Type B pancreatic cell (in vitro differentiated cells): ENCODE measurements around the gene NT5DC1. TPM values are rescaled to one million over a fixed set of nuclear protein-coding genes. Genes with fewer than 3 reads are reported as not detected.

Experiments used
- DNase-seq: peaks from one replicate; pipeline ENCODE4 v3.0.0; 2021; ENCODE audit warnings: mixed read lengths; ENCODE audit not compliant: unreplicated experiment; ENCODE audit errors: extremely low spot score
- H3K27ac Mint-ChIP-seq: 2 replicates; pipeline ENCODE4 v1.8.0; 2021; ENCODE audit warnings: mild to moderate bottlenecking, mixed read lengths
- H3K27me3 Mint-ChIP-seq: 2 replicates; pipeline ENCODE4 v1.8.0; 2021; ENCODE audit warnings: mixed read lengths
- H3K36me3 Mint-ChIP-seq: 2 replicates; pipeline ENCODE4 v1.8.0; 2021; ENCODE audit warnings: mixed read lengths
- H3K4me1 Mint-ChIP-seq: one replicate; pipeline ENCODE4 v1.8.0; 2021; ENCODE audit warnings: mixed read lengths; ENCODE audit not compliant: unreplicated experiment
- H3K4me3 Mint-ChIP-seq: 2 replicates; pipeline ENCODE4 v1.8.0; 2021; ENCODE audit warnings: mild to moderate bottlenecking, mixed read lengths
- H3K9me3 Mint-ChIP-seq: 2 replicates; pipeline ENCODE4 v1.8.0; 2021; ENCODE audit warnings: mixed read lengths
- CTCF ChIP-seq: fragments of 200-600 bp; sonication (generic); conservative IDR thresholded peaks from 2 replicates; pipeline ENCODE4 v1.5.0; 2021; ENCODE audit warnings: antibody characterized with exemption, mild to moderate bottlenecking
- total RNA-seq: library from RNA; stranded (reverse); gene quantifications from 2 replicates; pipeline ENCODE4 v1.2.1, GENCODE V29; 2021; ENCODE audit warnings: low replicate concordance

Gene NT5DC1
- total RNA-seq, 1 donor from 2014 or later, result 36.7 TPM

DNA sequence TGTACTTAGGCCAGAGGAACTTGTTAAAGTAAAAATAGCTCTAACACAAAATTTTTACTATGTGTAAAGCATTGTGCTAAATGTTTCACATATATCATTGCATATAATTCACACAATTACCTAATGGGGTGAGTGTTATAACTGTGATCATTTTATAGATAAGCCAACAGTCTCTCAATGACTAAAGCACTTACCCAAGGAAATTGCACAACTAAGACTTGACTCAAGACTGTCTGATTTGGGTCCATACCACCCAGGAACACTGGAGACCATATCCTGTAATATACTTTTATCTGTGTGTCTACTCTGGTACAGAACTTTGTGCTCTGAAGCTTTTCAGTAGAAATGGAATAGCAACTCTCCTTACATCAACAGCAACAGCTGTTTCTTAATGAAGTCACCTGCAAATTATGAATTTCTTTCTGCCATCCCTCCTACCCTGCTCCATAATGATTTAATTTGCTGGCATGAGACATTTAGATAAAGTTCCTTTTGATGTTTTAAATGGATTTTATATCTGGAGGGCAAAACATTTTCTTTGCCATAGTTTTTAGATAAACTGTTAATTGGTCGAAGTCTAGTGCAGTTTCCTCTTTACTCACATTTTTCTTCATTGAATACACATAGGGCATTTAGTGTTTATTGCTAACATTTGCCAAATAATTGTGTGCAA is 105.7 kb downstream of the NT5DC1 start:
- Mint-ChIP-seq H3K27me3 (no peaks in the 10 kb centered on the region), H3K27ac (no peak overlapping the region), H3K36me3 (no peaks in the 10 kb centered on the region), H3K4me3 (no peak overlapping the region), H3K4me1 (peaks cover 12% of the 10 kb centered on the region), H3K9me3 (no peaks in the 10 kb centered on the region)
- DNase-seq, result no peak
- TF ChIP-seq CTCF, result no peak

GRCh38 chr6:116208056-116208785 is 107.6 kb downstream of the NT5DC1 start:
- H3K36me3 Mint-ChIP-seq, result no peaks in the 10 kb centered on the region
- DNase-seq, result no peak
- no peaks in the 10 kb centered on the region for H3K9me3 Mint-ChIP-seq
- H3K27ac Mint-ChIP-seq, result no peak overlapping the region
- TF ChIP-seq CTCF, result no peak
- H3K4me1 Mint-ChIP-seq, result peaks cover 12% of the 10 kb centered on the region
- no peak overlapping the region for H3K4me3 Mint-ChIP-seq
- H3K27me3 Mint-ChIP-seq, result no peaks in the 10 kb centered on the region

DNA sequence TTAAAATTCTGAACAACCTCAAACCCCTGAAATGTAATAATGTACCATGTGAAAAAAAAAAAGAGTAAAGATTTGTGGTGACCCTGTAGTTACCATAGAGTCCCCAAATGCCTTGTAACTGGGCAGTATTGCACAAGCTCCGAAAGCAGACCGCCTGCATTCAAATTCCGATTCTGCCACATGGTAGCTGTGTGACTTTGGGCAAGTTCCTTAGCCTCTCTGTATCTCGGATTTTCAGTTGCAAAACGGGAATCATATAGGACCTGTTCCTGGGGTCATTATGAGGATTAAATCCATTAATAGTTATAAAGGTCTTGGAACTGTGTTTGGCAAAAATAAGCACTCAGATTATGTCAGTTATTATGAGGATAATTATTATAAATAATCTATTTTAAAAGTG is 109.7 kb downstream of the NT5DC1 start:
- no peak overlapping the region for H3K4me3 Mint-ChIP-seq
- no peak for DNase-seq
- H3K4me1 Mint-ChIP-seq, result peaks cover 6% of the 10 kb centered on the region
- H3K27me3 Mint-ChIP-seq, result no peaks in the 10 kb centered on the region
- no peak for TF ChIP-seq CTCF
- H3K27ac Mint-ChIP-seq, result no peak overlapping the region
- no peaks in the 10 kb centered on the region for H3K9me3 Mint-ChIP-seq
- H3K36me3 Mint-ChIP-seq, result no peaks in the 10 kb centered on the region

DNA sequence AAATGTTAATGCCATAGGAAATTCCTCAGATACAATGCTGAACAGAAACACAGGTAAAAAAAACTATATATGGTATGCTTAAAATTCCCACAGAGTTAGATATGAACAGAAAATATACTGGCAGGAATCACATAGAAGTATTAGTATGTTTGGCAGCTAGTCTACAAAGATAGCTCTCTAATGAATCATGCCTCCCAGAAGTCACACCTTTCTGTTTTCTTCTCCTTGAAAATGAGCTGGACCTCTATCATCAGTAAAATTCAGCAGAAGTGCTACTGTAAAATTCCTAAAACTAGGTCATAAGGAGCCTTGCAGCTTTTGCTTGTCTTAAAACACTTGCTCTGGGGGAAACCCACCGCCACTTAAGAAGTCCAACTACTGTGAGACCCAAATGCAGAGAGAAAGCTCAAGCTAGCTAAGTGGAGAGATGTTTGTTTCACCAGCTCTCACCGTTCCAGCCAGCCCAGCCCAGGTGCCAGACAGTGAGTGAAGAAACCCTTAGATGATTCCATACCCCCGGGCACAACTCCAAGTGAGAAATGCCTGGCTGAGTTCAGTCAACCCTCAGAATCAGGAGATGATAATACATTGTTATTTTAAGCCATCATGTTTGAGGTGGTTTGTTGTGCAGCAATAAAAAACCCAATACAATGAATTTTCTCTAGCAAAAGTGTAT is 110.2 kb downstream of the NT5DC1 start:
- no peak overlapping the region for H3K4me3 Mint-ChIP-seq
- no peak overlapping the region for H3K27ac Mint-ChIP-seq
- H3K9me3 Mint-ChIP-seq, result no peaks in the 10 kb centered on the region
- DNase-seq, result no peak
- H3K27me3 Mint-ChIP-seq, result no peaks in the 10 kb centered on the region
- no peaks in the 10 kb centered on the region for H3K36me3 Mint-ChIP-seq
- no peak for TF ChIP-seq CTCF
- H3K4me1 Mint-ChIP-seq, result peaks cover 6% of the 10 kb centered on the region

DNA sequence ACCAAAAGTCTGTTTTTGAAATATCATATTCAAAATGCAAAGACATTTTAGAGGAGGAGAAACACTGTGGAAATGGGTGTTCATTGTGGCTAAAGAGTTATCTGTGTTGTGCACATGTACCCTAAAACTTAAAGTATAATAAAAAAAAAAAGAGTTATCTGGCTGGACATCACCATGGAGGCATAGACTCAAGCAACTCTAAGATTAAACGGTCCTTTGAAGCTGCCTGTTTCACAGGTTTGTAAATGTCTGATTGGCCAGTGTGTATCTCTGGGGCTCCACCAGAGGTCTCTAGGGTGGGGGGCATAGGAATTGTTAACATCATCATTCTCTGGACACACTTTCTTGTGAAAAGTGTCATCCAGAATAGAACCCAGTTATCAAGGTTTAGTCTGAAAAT is 114.0 kb downstream of the NT5DC1 start:
- Mint-ChIP-seq H3K27ac (no peak overlapping the region), H3K9me3 (no peaks in the 10 kb centered on the region), H3K27me3 (no peaks in the 10 kb centered on the region), H3K4me1 (peaks cover 7% of the 10 kb centered on the region), H3K4me3 (no peak overlapping the region), H3K36me3 (no peaks in the 10 kb centered on the region)
- TF ChIP-seq CTCF, result no peak
- DNase-seq, result no peak
